ENCODE data around the gene SNAPC4. TPM values are rescaled to one million over a fixed set of nuclear protein-coding genes. Genes with fewer than 3 reads are reported as not detected.

Gene SNAPC4
- total and polyA plus RNA-seq, 9 of the 15 experiments (the other 6 are each of a cell fraction or from before 2014, with no cell fraction given), result 0.21 to 21.8 (median 8.8) TPM

DNA sequence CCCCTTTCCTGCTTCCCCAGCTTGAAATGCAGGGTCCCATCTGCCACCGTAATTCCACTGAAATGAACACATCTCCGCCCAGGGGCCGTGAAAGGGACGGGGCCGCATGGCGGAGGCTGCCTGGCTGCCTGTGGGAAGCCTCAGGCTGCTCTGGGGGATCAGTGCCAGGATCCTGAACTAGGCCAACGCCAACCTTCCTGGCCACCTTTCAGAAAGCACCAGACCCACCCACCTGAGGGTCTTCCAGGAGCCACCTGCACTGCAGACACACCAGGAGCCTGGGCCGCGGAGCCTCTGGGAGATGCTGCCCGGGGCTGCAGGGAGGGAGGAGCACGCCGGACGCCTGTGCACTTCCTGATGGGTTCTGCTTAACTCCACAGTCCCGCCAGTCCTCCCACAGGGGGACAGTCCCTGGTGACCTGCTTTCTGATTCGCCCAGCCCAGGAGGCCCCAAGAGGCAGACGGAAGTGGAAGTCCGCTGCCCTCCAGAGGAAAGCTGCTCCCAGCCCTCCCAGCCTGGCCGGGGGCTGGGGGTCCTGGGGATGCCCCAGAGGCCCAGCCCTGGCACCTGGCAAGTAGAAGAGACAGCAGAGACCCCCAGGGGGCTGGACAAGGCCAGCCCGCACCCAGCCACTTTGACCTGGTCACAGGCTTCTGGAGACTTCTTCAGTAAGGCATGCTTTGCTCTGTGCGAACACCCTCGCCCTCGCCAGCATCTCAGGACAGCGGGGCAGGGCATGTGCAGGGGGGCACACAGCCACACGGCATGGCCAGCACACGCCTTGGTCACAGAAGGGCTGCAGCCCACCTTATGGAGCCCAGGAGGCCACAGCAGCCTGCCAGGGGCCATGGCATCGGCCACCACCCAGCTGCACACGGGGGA, 26.4 kb downstream of the SNAPC4 start, which contains the start of gene CARD9 (continued):
- TF ChIP-seq MTA1 (IDR thresholded peaks at IDR 0.05; ENCODE audit: borderline replicate concordance) (no peak), SOX6 (IDR thresholded peaks at IDR 0.05) (no peak), ZNF197 (CRISPR knock-in tag; IDR thresholded peaks at IDR 0.05; ENCODE audit: low read depth) (no peak), ZNF133 (CRISPR knock-in tag; IDR thresholded peaks at IDR 0.05) (0 out of 2 replicates have a peak, but pooled peaks have one; percentile 16), POLR2G (IDR thresholded peaks at IDR 0.05; ENCODE audit: low read depth, low read length) (peak; percentile 93), LCOR (CRISPR knock-in tag; IDR thresholded peaks at IDR 0.05) (no peak), ZNF124 (CRISPR knock-in tag; IDR thresholded peaks at IDR 0.05) (no peak)
- TF ChIP-seq, protein P1, sequence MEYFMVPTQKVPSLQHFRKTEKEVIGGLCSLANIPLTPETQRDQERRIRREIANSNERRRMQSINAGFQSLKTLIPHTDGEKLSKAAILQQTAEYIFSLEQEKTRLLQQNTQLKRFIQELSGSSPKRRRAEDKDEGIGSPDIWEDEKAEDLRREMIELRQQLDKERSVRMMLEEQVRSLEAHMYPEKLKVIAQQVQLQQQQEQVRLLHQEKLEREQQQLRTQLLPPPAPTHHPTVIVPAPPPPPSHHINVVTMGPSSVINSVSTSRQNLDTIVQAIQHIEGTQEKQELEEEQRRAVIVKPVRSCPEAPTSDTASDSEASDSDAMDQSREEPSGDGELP (CRISPR knock-in tag; IDR thresholded peaks at IDR 0.05; ENCODE audit: borderline replicate concordance), result no peak; the same call in 1 of the 2 replicates
- TF ChIP-seq, protein P2, sequence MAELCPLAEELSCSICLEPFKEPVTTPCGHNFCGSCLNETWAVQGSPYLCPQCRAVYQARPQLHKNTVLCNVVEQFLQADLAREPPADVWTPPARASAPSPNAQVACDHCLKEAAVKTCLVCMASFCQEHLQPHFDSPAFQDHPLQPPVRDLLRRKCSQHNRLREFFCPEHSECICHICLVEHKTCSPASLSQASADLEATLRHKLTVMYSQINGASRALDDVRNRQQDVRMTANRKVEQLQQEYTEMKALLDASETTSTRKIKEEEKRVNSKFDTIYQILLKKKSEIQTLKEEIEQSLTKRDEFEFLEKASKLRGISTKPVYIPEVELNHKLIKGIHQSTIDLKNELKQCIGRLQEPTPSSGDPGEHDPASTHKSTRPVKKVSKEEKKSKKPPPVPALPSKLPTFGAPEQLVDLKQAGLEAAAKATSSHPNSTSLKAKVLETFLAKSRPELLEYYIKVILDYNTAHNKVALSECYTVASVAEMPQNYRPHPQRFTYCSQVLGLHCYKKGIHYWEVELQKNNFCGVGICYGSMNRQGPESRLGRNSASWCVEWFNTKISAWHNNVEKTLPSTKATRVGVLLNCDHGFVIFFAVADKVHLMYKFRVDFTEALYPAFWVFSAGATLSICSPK (IDR thresholded peaks at IDR 0.05; ENCODE audit: borderline replicate concordance), result no peak
- TF ChIP-seq, protein P3, sequence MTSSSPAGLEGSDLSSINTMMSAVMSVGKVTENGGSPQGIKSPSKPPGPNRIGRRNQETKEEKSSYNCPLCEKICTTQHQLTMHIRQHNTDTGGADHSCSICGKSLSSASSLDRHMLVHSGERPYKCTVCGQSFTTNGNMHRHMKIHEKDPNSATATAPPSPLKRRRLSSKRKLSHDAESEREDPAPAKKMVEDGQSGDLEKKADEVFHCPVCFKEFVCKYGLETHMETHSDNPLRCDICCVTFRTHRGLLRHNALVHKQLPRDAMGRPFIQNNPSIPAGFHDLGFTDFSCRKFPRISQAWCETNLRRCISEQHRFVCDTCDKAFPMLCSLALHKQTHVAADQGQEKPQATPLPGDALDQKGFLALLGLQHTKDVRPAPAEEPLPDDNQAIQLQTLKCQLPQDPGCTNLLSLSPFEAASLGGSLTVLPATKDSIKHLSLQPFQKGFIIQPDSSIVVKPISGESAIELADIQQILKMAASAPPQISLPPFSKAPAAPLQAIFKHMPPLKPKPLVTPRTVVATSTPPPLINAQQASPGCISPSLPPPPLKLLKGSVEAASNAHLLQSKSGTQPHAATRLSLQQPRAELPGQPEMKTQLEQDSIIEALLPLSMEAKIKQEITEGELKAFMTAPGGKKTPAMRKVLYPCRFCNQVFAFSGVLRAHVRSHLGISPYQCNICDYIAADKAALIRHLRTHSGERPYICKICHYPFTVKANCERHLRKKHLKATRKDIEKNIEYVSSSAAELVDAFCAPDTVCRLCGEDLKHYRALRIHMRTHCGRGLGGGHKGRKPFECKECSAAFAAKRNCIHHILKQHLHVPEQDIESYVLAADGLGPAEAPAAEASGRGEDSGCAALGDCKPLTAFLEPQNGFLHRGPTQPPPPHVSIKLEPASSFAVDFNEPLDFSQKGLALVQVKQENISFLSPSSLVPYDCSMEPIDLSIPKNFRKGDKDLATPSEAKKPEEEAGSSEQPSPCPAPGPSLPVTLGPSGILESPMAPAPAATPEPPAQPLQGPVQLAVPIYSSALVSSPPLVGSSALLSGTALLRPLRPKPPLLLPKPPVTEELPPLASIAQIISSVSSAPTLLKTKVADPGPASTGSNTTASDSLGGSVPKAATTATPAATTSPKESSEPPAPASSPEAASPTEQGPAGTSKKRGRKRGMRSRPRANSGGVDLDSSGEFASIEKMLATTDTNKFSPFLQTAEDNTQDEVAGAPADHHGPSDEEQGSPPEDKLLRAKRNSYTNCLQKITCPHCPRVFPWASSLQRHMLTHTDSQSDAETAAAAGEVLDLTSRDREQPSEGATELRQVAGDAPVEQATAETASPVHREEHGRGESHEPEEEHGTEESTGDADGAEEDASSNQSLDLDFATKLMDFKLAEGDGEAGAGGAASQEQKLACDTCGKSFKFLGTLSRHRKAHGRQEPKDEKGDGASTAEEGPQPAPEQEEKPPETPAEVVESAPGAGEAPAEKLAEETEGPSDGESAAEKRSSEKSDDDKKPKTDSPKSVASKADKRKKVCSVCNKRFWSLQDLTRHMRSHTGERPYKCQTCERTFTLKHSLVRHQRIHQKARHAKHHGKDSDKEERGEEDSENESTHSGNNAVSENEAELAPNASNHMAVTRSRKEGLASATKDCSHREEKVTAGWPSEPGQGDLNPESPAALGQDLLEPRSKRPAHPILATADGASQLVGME (CRISPR knock-in tag; IDR thresholded peaks at IDR 0.05), result 0 out of 2 replicates have a peak, but pooled peaks have one; percentile 10
- TF ChIP-seq, protein P4, sequence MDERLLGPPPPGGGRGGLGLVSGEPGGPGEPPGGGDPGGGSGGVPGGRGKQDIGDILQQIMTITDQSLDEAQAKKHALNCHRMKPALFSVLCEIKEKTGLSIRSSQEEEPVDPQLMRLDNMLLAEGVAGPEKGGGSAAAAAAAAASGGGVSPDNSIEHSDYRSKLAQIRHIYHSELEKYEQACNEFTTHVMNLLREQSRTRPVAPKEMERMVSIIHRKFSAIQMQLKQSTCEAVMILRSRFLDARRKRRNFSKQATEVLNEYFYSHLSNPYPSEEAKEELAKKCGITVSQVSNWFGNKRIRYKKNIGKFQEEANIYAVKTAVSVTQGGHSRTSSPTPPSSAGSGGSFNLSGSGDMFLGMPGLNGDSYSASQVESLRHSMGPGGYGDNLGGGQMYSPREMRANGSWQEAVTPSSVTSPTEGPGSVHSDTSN (CRISPR knock-in tag; IDR thresholded peaks at IDR 0.05; ENCODE audit: low read depth), result no peak
- TF ChIP-seq, protein P4 (tag; conservative IDR thresholded peaks at IDR 0.05; ENCODE audit: low read depth), result no peak
- TF ChIP-seq, protein P5, sequence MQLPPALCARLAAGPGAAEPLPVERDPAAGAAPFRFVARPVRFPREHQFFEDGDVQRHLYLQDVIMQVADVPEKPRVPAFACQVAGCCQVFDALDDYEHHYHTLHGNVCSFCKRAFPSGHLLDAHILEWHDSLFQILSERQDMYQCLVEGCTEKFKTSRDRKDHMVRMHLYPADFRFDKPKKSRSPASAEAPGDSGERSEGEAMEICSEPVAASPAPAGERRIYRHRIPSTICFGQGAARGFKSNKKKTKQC (CRISPR knock-in tag; IDR thresholded peaks at IDR 0.05), result no peak
